H9 (cell line): ENCODE results near the gene SWAP70. TPM values are rescaled to one million over a fixed set of nuclear protein-coding genes. Genes with fewer than 3 reads are reported as not detected.
A peak's percentile ranks its signal among the peaks of the same experiment; 100 is the strongest.

Source experiments
- DNase-seq: peaks from one replicate; pipeline ENCODE4 v3.0.0-alpha.2; 2017
- H2AFZ ChIP-seq: one replicate; pipeline ENCODE4 v1.6.1; 2013; ENCODE audit warnings: mild to moderate bottlenecking, low read length, control low read depth, moderate library complexity
- H2AK5ac ChIP-seq: 2 replicates; pipeline ENCODE4 v1.6.1; 2013; ENCODE audit warnings: low read length, control low read depth, mixed read lengths; ENCODE audit not compliant: insufficient read length
- H2BK120ac ChIP-seq: one replicate; pipeline ENCODE4 v1.6.1; 2013; ENCODE audit warnings: low read depth, mild to moderate bottlenecking, low read length, control low read depth, inconsistent platforms; ENCODE audit not compliant: poor library complexity, severe bottlenecking
- H2BK12ac ChIP-seq: 2 replicates; pipeline ENCODE4 v1.6.1; 2013; ENCODE audit warnings: low read length, control low read depth, mixed read lengths, low read depth; ENCODE audit not compliant: insufficient read length
- H2BK15ac ChIP-seq: 2 replicates; pipeline ENCODE4 v1.6.1; 2013; ENCODE audit warnings: low read depth, low read length, control low read depth
- H2BK20ac ChIP-seq: one replicate; pipeline ENCODE4 v1.6.1; 2013; ENCODE audit warnings: low read depth, mild to moderate bottlenecking, low read length, control low read depth, inconsistent platforms; ENCODE audit not compliant: poor library complexity, severe bottlenecking
- H2BK5ac ChIP-seq: 2 replicates; pipeline ENCODE4 v1.6.1; 2013; ENCODE audit warnings: low read length, control low read depth, mixed read lengths; ENCODE audit not compliant: insufficient read length
- H3K14ac ChIP-seq: 2 replicates; pipeline ENCODE4 v1.6.1; 2013; ENCODE audit warnings: low read length, control low read depth; ENCODE audit not compliant: insufficient read depth
- H3K18ac ChIP-seq: 2 replicates; pipeline ENCODE4 v1.6.1; 2013; ENCODE audit warnings: low read depth, mild to moderate bottlenecking, mixed read lengths, low read length, control low read depth; ENCODE audit not compliant: insufficient read length
- H3K23ac ChIP-seq: 2 replicates; pipeline ENCODE4 v1.6.1; 2013; ENCODE audit warnings: low read length, control low read depth, mixed read lengths, low read depth; ENCODE audit not compliant: insufficient read length
- H3K23me2 ChIP-seq: 2 replicates; pipeline ENCODE4 v1.6.1; 2013; ENCODE audit warnings: low read depth, mild to moderate bottlenecking, mixed read lengths, low read length, control low read depth; ENCODE audit not compliant: insufficient read length, poor library complexity, severe bottlenecking
- H3K27ac ChIP-seq: 2 replicates; pipeline ENCODE4 v1.5.1; 2013; ENCODE audit warnings: low read length, control low read depth, mixed read lengths, low read depth; ENCODE audit not compliant: insufficient read length
- H3K27me3 ChIP-seq: 2 replicates; pipeline ENCODE4 v1.6.1; 2013; ENCODE audit warnings: low read length, control low read depth, inconsistent platforms; ENCODE audit not compliant: insufficient read depth
- H3K4ac ChIP-seq: 2 replicates; pipeline ENCODE4 v1.6.1; 2013; ENCODE audit warnings: low read depth, mild to moderate bottlenecking, control low read depth, inconsistent platforms, low read length, moderate library complexity
- H3K4me1 ChIP-seq: 2 replicates; pipeline ENCODE4 v1.6.1; 2013; ENCODE audit warnings: low read length, control low read depth, inconsistent platforms; ENCODE audit not compliant: insufficient read depth
- H3K4me2 ChIP-seq: 2 replicates; pipeline ENCODE4 v1.6.1; 2013; ENCODE audit warnings: low read length, control low read depth, mixed read lengths; ENCODE audit not compliant: insufficient read length, insufficient read depth
- H3K56ac ChIP-seq: 2 replicates; pipeline ENCODE4 v1.6.1; 2013; ENCODE audit warnings: low read depth, mild to moderate bottlenecking, mixed read lengths, low read length, control low read depth; ENCODE audit not compliant: insufficient read length
- H3K79me1 ChIP-seq: 2 replicates; pipeline ENCODE4 v1.6.1; 2013; ENCODE audit warnings: low read depth, mild to moderate bottlenecking, moderate library complexity, low read length, control low read depth, inconsistent platforms; ENCODE audit not compliant: insufficient read depth, poor library complexity, severe bottlenecking
- H3K79me2 ChIP-seq: 2 replicates; pipeline ENCODE4 v1.6.1; 2013; ENCODE audit warnings: low read length, control low read depth, inconsistent platforms; ENCODE audit not compliant: insufficient read depth
- H3K9ac ChIP-seq: 2 replicates; pipeline ENCODE4 v1.6.1; 2013; ENCODE audit warnings: low read length, control low read depth, mixed read lengths; ENCODE audit not compliant: insufficient read length; ENCODE audit errors: extremely low read depth
- H3K9me3 ChIP-seq: one replicate; pipeline ENCODE4 v1.6.1; 2013; ENCODE audit warnings: low read depth, low read length, inconsistent platforms; ENCODE audit not compliant: control insufficient read depth
- H3T11ph ChIP-seq: one replicate; pipeline ENCODE4 v1.6.1; 2013; ENCODE audit warnings: mild to moderate bottlenecking, low read length, control low read depth, inconsistent platforms
- H4K20me1 ChIP-seq: one replicate; pipeline ENCODE4 v1.6.1; 2013; ENCODE audit not compliant: control insufficient read depth, insufficient read length, insufficient read depth
- H4K5ac ChIP-seq: 2 replicates; pipeline ENCODE4 v1.6.1; 2013; ENCODE audit warnings: low read depth, mild to moderate bottlenecking, mixed read lengths, low read length, control low read depth; ENCODE audit not compliant: insufficient read length
- H4K8ac ChIP-seq: replicated peaks from 2 replicates; pipeline ENCODE4 v1.6.1; 2013; ENCODE audit warnings: low read length, control low read depth, mixed read lengths, low read depth; ENCODE audit not compliant: insufficient read length
- H4K91ac ChIP-seq: 2 replicates; pipeline ENCODE4 v1.6.1; 2013; ENCODE audit warnings: low read depth, mild to moderate bottlenecking, moderate library complexity, mixed read lengths, low read length, control low read depth; ENCODE audit not compliant: insufficient read length
- H3K27ac Mint-ChIP-seq, 3 experiments: 2 replicates in 2 of 3; 3 replicates in 1 of 3; pipeline ENCODE4 v1.8.0; 2020 to 2021; ENCODE audit warnings: mixed read lengths in 3 of 3, mild to moderate bottlenecking in 1 of 3, moderate library complexity in 1 of 3
- H3K27me3 Mint-ChIP-seq: 2 replicates; pipeline ENCODE4 v1.8.0; 2021; ENCODE audit warnings: low read depth, mild to moderate bottlenecking, moderate library complexity, mixed read lengths
- H3K36me3 Mint-ChIP-seq, 3 experiments: 2 replicates in 2 of 3; 3 replicates in 1 of 3; pipeline ENCODE4 v1.8.0; 2020 to 2021; ENCODE audit warnings: low read depth in 3 of 3, mixed read lengths in 3 of 3; ENCODE audit not compliant: insufficient read depth in 1 of 3
- H3K4me1 Mint-ChIP-seq, 2 experiments: 2 replicates each; pipeline ENCODE4 v1.8.0; 2020; ENCODE audit warnings: mixed read lengths in 2 of 2
- H3K4me3 Mint-ChIP-seq, 2 experiments: 2 replicates in 1 of 2; 3 replicates in 1 of 2; pipeline ENCODE4 v1.8.0; 2020 to 2021; ENCODE audit warnings: mild to moderate bottlenecking in 2 of 2, mixed read lengths in 2 of 2, moderate library complexity in 1 of 2
- H3K9me3 Mint-ChIP-seq, 2 experiments: 2 replicates in 1 of 2; 3 replicates in 1 of 2; pipeline ENCODE4 v1.8.0; 2020; ENCODE audit warnings: mild to moderate bottlenecking in 2 of 2, mixed read lengths in 2 of 2, moderate library complexity in 1 of 2
- WGBS: extraction: QIAGEN DNeasy Blood & Tissue Kit; methylation state at CpG from one replicate; pipeline ENCODE4 v1.1.7; 2013; ENCODE audit warnings: missing lambda C conversion rate, low lambda C conversion rate, mixed read lengths; ENCODE audit not compliant: insufficient read length; ENCODE audit errors: extremely low coverage; 5-methylcytosine and 5-hydroxymethylcytosine counted together
- total RNA-seq: library from RNA; stranded (reverse); gene quantifications from 2 replicates; pipeline ENCODE4 v1.2.1, GENCODE V29; 2021
- TF ChIP-seq, protein P1 (sequence below): fragments of 200-600 bp; sonication (generic); conservative IDR thresholded peaks from 3 replicates; pipeline ENCODE4 v1.8.0; 2021; ENCODE audit warnings: antibody characterized with exemption, mild to moderate bottlenecking

SWAP70 gene
- total RNA-seq, 1 experiment from 2014 or later, result 34.4 TPM

- Histone ChIP-seq H2BK120ac (no peak overlapping the region), H3K27me3 (no peaks in the 10 kb centered on the region), H3K79me2 (no peaks in the 10 kb centered on the region), H3K14ac (no peak overlapping the region), H3K4ac (no peak overlapping the region), H4K5ac (no peak overlapping the region), H3T11ph (no peak overlapping the region), H3K56ac (no peak overlapping the region), H2AK5ac (no peak overlapping the region), H3K4me2 (no peak overlapping the region), H3K9me3 (peaks cover 9% of the 10 kb centered on the region), H4K8ac (no peak overlapping the region), H2AFZ (no peak overlapping the region), H3K23me2 (no peaks in the 10 kb centered on the region), H2BK20ac (no peak overlapping the region), H3K18ac (no peak overlapping the region), H3K27ac (no peak overlapping the region), H2BK5ac (no peak overlapping the region), H3K23ac (no peak overlapping the region), H2BK12ac (no peak overlapping the region), H3K79me1 (peaks cover 3% of the 10 kb centered on the region), H4K91ac (no peak overlapping the region), H2BK15ac (no peak overlapping the region), H3K9ac (no peak overlapping the region), H3K4me1 (peaks cover 2% of the 10 kb centered on the region; the same call in 1 of the 2 replicates), H4K20me1 (no peaks in the 10 kb centered on the region)
- no peaks in the 10 kb centered on the region for H3K27me3 Mint-ChIP-seq
- no peak overlapping the region for H3K4me3 Mint-ChIP-seq
- no peak for DNase-seq
- no CpG with 5 or more reads among the region's 4 CpGs for WGBS
- H3K9me3 Mint-ChIP-seq, result peaks cover 3% of the 10 kb centered on the region in 2 experiments; a peak in 4 of 5 replicates
- H3K27ac Mint-ChIP-seq, result peak overlapping the region; percentile 0 to 38 (median 16); a peak in 4 of 7 replicates
- peaks cover 19 to 47% (median 41%) of the 10 kb centered on the region in 3 experiments; a peak in 6 of 7 replicates for H3K36me3 Mint-ChIP-seq
- TF ChIP-seq, protein P1, sequence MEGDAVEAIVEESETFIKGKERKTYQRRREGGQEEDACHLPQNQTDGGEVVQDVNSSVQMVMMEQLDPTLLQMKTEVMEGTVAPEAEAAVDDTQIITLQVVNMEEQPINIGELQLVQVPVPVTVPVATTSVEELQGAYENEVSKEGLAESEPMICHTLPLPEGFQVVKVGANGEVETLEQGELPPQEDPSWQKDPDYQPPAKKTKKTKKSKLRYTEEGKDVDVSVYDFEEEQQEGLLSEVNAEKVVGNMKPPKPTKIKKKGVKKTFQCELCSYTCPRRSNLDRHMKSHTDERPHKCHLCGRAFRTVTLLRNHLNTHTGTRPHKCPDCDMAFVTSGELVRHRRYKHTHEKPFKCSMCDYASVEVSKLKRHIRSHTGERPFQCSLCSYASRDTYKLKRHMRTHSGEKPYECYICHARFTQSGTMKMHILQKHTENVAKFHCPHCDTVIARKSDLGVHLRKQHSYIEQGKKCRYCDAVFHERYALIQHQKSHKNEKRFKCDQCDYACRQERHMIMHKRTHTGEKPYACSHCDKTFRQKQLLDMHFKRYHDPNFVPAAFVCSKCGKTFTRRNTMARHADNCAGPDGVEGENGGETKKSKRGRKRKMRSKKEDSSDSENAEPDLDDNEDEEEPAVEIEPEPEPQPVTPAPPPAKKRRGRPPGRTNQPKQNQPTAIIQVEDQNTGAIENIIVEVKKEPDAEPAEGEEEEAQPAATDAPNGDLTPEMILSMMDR, result no peak
- H3K4me1 Mint-ChIP-seq, result peaks cover 12 to 14% of the 10 kb centered on the region in 2 experiments
Observed at GRCh38 chr11:9716275-9717039, 52.6 kb downstream of the SWAP70 start.
